Cardiac fibroblast (primary cell): Measurements from ENCODE around the gene ARMH3.
"Not testable (repeated sequence)": the region's sequence is repeated elsewhere in the genome, so short reads cannot be mapped to it uniquely, and the experiment has no call there.

Source experiments
- DNase-seq, 2 donors: peaks; one replicate each; pipeline versions ENCODE4 v3.0.0 to v3.0.0-alpha.2; 2010; ENCODE audit warnings: low read depth in 2 of 2
- H3K4me3 ChIP-seq, 2 donors: replicated peaks in 1 of 2; 1 replicate in 1 of 2; 2 replicates in 1 of 2; pipeline ENCODE4 v1.5.1; 2011; ENCODE audit warnings: low read depth in 2 of 2, low read length in 2 of 2, mild to moderate bottlenecking in 2 of 2, moderate library complexity in 1 of 2
- CTCF ChIP-seq: IDR thresholded peaks from one replicate; pipeline ENCODE4 v1.5.1; 2011; ENCODE audit warnings: low read depth, mild to moderate bottlenecking, low read length, inconsistent platforms

Gene ARMH3

GRCh38 chr10:102066399-102067088, 10.6 kb upstream of the ARMH3 start:
- TF ChIP-seq CTCF, result no peak
- peak overlapping the region; percentile 77 to 81 for H3K4me3 ChIP-seq
- DNase-seq, result no peak

- H3K4me3 ChIP-seq, result peak overlapping the region; percentile 77 to 81
- DNase-seq, result peak; percentile 20 to 32
- no peak for TF ChIP-seq CTCF
Observed at GRCh38 chr10:102065561-102066398, 9.8 kb upstream of the ARMH3 start.

- peak within 1 kb of the TSS; percentile 77 to 81 for H3K4me3 ChIP-seq
- TF ChIP-seq CTCF, result no peak
- DNase-seq, result peak; percentile 90 to 94
Observed at GRCh38 chr10:102064868-102065560, 9.0 kb upstream of the ARMH3 start, which contains the start of gene HPS6. Gene HPS6, plus strand, starts transcription at chr10:102065349. Its CDS starts 126 bp downstream, at chr10:102065475.

GRCh38 chr10:102064503-102064867, 8.5 kb upstream of the ARMH3 start:
- no peak for TF ChIP-seq CTCF
- DNase-seq, result no peak
- H3K4me3 ChIP-seq, result peak overlapping the region; percentile 39 to 81

- DNase-seq, result no peak
- no peak for TF ChIP-seq CTCF
- no peak overlapping the region for H3K4me3 ChIP-seq
Observed at GRCh38 chr10:102059987-102060386, 4.0 kb upstream of the ARMH3 start.

GRCh38 chr10:102054881-102055646, 909 bp downstream of the ARMH3 start:
- not testable (repeated sequence) for DNase-seq
- H3K4me3 ChIP-seq, result peak overlapping the region; percentile 86 to 89
